ENCODE measurements around the gene ZNRF4.

GRCh38 chr19:5407356-5407755 is 47.9 kb upstream of the ZNRF4 start:
- TF ChIP-seq CTCF (IDR thresholded peaks at IDR 0.05) (no peak), POLR2A (IDR thresholded peaks at IDR 0.05) (no peak)

All from sigmoid colon (tissue), 3 donors.